ENCODE measurements around the gene OR1L6.

Gene OR1L6

GRCh38 chr9:122742003-122742402 lies at the start of gene OR1L6:
Gene OR1L6, plus strand, starts transcription at chr9:122742303. Its CDS starts 7,545 bp downstream, at chr9:122749848.
- no peak for DNase-seq

GRCh38 chr9:122695696-122696095 lies 46.4 kb upstream of the OR1L6 start:
- no peak for DNase-seq

GRCh38 chr9:122718038-122718437 lies 24.1 kb upstream of the OR1L6 start:
- no peak for DNase-seq

- no peak for DNase-seq
These were observed 22.9 kb upstream of the OR1L6 start for GRCh38 chr9:122719218-122719617.

- no peak for DNase-seq
These were observed 18.4 kb upstream of the OR1L6 start, which contains the start of gene OR1L4 for GRCh38 chr9:122723690-122724089. Gene OR1L4, plus strand, starts transcription at chr9:122723990. Its CDS starts 0 bp downstream, at chr9:122723990.

- no peak for DNase-seq
These were observed 12.7 kb downstream of the OR1L6 start for GRCh38 chr9:122754825-122755224.

- no peak for DNase-seq
These were observed 25.7 kb downstream of the OR1L6 start for GRCh38 chr9:122767817-122768216.

GRCh38 chr9:122777052-122777451 lies 34.9 kb downstream of the OR1L6 start:
- DNase-seq: no peak

GRCh38 chr9:122777935-122778627 lies 36.0 kb downstream of the OR1L6 start:
- no peak for DNase-seq

GRCh38 chr9:122779181-122779580 lies 37.1 kb downstream of the OR1L6 start:
- no peak for DNase-seq

- no peak for DNase-seq
These were observed 37.9 kb downstream of the OR1L6 start for GRCh38 chr9:122780026-122780425.

GRCh38 chr9:122781671-122782070 lies 39.6 kb downstream of the OR1L6 start:
- DNase-seq: no peak

GRCh38 chr9:122785269-122785668 lies 43.2 kb downstream of the OR1L6 start:
- DNase-seq: no peak

GRCh38 chr9:122786338-122786737 lies 44.2 kb downstream of the OR1L6 start:
- DNase-seq: no peak

GRCh38 chr9:122788831-122789230 lies 46.7 kb downstream of the OR1L6 start, which contains the start of gene OR5C1:
Gene OR5C1, plus strand, starts transcription at chr9:122788933. Its CDS starts 0 bp downstream, at chr9:122788933.
- DNase-seq: no peak

GRCh38 chr9:122789256-122790046 lies 47.3 kb downstream of the OR1L6 start:
- no peak for DNase-seq

GRCh38 chr9:122791872-122792669 lies 50.0 kb downstream of the OR1L6 start:
- DNase-seq: no peak

- DNase-seq: no peak
These were observed 55.4 kb downstream of the OR1L6 start for GRCh38 chr9:122797316-122798063.

All from CD4-positive, alpha-beta T cell treated with Interleukin-15 for 1 hour (primary cell).